K562 (cell line): ENCODE measurements around the gene OPHN1. TPM values are rescaled to one million over a fixed set of nuclear protein-coding genes. Genes with fewer than 3 reads are reported as not detected.

ENCODE experiments used
- ATAC-seq: fragments of 200-7000 bp; cut with Tn5 transposase; 3 replicates; pipeline ENCODE4 v1.9.1; 2020; ENCODE audit warnings: moderate library complexity
- BruUV-seq: library from RNA; stranded (reverse); fragments of 400-500 nt; replicated peaks from 2 replicates; lab custom pipeline; 2021; lab: Mats Ljungman, UMichigan
- CTCF ChIA-PET: fragments of 300-600 bp; formaldehyde crosslinking; extraction: SDS; loops from one replicate; lab custom pipeline; 2021; ENCODE audit warnings: low intra/inter-chr PET ratio; lab: Yijun Ruan, JAX
- POLR2A ChIA-PET: fragments of 300-600, 350-650 bp; sonication (Branson Sonifier 250); formaldehyde crosslinking; extraction: SDS; loops from one replicate; lab custom pipeline; 2021; ENCODE audit warnings: antibody characterized with exemption, inconsistent platforms; lab: Yijun Ruan, JAX
- DNase-seq, 4 experiments: peaks; one replicate each; pipeline versions ENCODE4 v3.0.0 to v3.0.0-alpha.2; 2011 to 2018; ENCODE audit warnings: low spot score in 3 of 4, mixed read lengths in 3 of 4; ENCODE audit errors: extremely low read depth in 1 of 4
- FAIRE-seq: peaks from 2 replicates; lab custom pipeline; 2011; peaks lifted over from hg19 to GRCh38; lab: Jason Lieb, UNC
- H2AFZ ChIP-seq: 2 replicates; pipeline ENCODE4 v1.6.0; 2011; ENCODE audit warnings: low read depth, low read length, control low read depth, inconsistent platforms
- H3K27ac ChIP-seq: fragments of 200-600 bp; 3 replicates; pipeline ENCODE4 v1.8.0; 2011; ENCODE audit warnings: low read depth, mild to moderate bottlenecking, control low read depth, inconsistent platforms, low read length, moderate library complexity, mixed read lengths; ENCODE audit errors: extremely low read depth
- H3K27me3 ChIP-seq, 2 experiments: fragments of 300-600 bp in 1 of 2; 2 replicates in 1 of 2; 3 replicates in 1 of 2; pipeline versions ENCODE4 v1.6.0 to v1.8.0; 2011; ENCODE audit warnings: inconsistent platforms in 2 of 2, low read length in 2 of 2, mild to moderate bottlenecking in 1 of 2, mixed read lengths in 1 of 2, moderate library complexity in 1 of 2; ENCODE audit not compliant: control insufficient read depth in 2 of 2, insufficient read depth in 2 of 2
- H3K36me3 ChIP-seq: fragments of 300-600 bp; 3 replicates; pipeline ENCODE4 v1.8.0; 2011; ENCODE audit warnings: mild to moderate bottlenecking, low read length, inconsistent platforms; ENCODE audit not compliant: control insufficient read depth, insufficient read depth
- H3K4me1 ChIP-seq, 2 experiments: fragments of 200-600 bp in 1 of 2; replicated peaks in 1 of 2; 2 replicates in 1 of 2; 3 replicates in 1 of 2; pipeline versions ENCODE4 v1.5.1 to v1.8.0; 2011; ENCODE audit warnings: inconsistent platforms in 2 of 2, low read length in 2 of 2, mild to moderate bottlenecking in 1 of 2, mixed read lengths in 1 of 2, moderate library complexity in 1 of 2; ENCODE audit not compliant: control insufficient read depth in 2 of 2, insufficient read depth in 2 of 2
- H3K4me2 ChIP-seq: 2 replicates; pipeline ENCODE4 v1.6.1; 2011; ENCODE audit warnings: low read length, control low read depth, inconsistent platforms, mixed read lengths; ENCODE audit not compliant: insufficient read depth
- H3K4me3 ChIP-seq: fragments of 200-600 bp; sonication (generic), shearing (Covaris generic); 2 replicates; pipeline ENCODE4 v1.5.1; 2016; ENCODE audit warnings: control low read depth, inconsistent platforms
- H3K79me2 ChIP-seq: fragments of 200-600 bp; 3 replicates; pipeline ENCODE4 v1.8.0; 2011; ENCODE audit warnings: low read length, inconsistent platforms; ENCODE audit not compliant: control insufficient read depth, insufficient read depth
- H3K9ac ChIP-seq, 2 experiments: 2 replicates each; pipeline versions ENCODE4 v1.6.0 to v1.6.1; 2011; ENCODE audit warnings: low read depth in 2 of 2, low read length in 2 of 2, control low read depth in 1 of 2, inconsistent platforms in 1 of 2, mild to moderate bottlenecking in 1 of 2, mixed read lengths in 1 of 2; ENCODE audit not compliant: insufficient read depth in 1 of 2
- H3K9me1 ChIP-seq: one replicate; pipeline ENCODE4 v1.6.0; 2011; ENCODE audit warnings: inconsistent platforms, mild to moderate bottlenecking, low read length, moderate library complexity; ENCODE audit not compliant: control insufficient read depth, insufficient read depth
- H3K9me3 ChIP-seq: replicated peaks from 2 replicates; pipeline ENCODE4 v1.5.1; 2011; ENCODE audit warnings: low read depth, low read length, inconsistent platforms; ENCODE audit not compliant: control insufficient read depth, insufficient read depth
- H4K20me1 ChIP-seq: replicated peaks from 2 replicates; pipeline ENCODE4 v1.6.1; 2011; ENCODE audit warnings: low read length, inconsistent platforms, mixed read lengths; ENCODE audit not compliant: control insufficient read depth, insufficient read depth
- FOXP1 ChIP-seq: sonication (generic); formaldehyde crosslinking; IDR thresholded peaks from 2 replicates; pipeline ENCODE4 v1.8.0; 2022; ENCODE audit warnings: mild to moderate bottlenecking, missing genetic modification reagents
- JUN ChIP-seq, 2 experiments: sonication (generic) in 1 of 2; formaldehyde crosslinking in 1 of 2; IDR thresholded peaks; 2 replicates each; pipeline versions ENCODE4 v1.6.1 to v1.8.0; 2012 to 2022; ENCODE audit warnings: borderline replicate concordance in 2 of 2, mild to moderate bottlenecking in 2 of 2, improper control_type of control experiment in 1 of 2, low read depth in 1 of 2, low read length in 1 of 2, missing genetic modification reagents in 1 of 2
- MAFK ChIP-seq: IDR thresholded peaks from 2 replicates; pipeline ENCODE4 v1.6.1; 2011; ENCODE audit warnings: low read length, improper control_type of control experiment
- MED1 ChIP-seq: sonication (generic); formaldehyde crosslinking; IDR thresholded peaks from 2 replicates; pipeline ENCODE4 v1.8.1; 2023; ENCODE audit warnings: missing genetic modification reagents, borderline replicate concordance
- SP1 ChIP-seq: sonication (generic); formaldehyde crosslinking; IDR thresholded peaks from 2 replicates; pipeline ENCODE4 v1.8.1; 2022; ENCODE audit warnings: mild to moderate bottlenecking, missing genetic modification reagents
- TSHZ1 ChIP-seq: fragments of 250-450 bp; sonication (Bioruptor Pico); IDR thresholded peaks from 2 replicates; pipeline ENCODE4 v1.4.0; 2020; ENCODE audit warnings: mild to moderate bottlenecking, moderate library complexity
- ZMIZ1 ChIP-seq, 2 experiments: fragments of 150-350 bp in 1 of 2; IDR thresholded peaks; 2 replicates each; pipeline ENCODE4 v1.6.1; 2012 to 2016; ENCODE audit warnings: low read depth in 2 of 2, low read length in 2 of 2, mild to moderate bottlenecking in 1 of 2, moderate library complexity in 1 of 2
- WGBS: fragments of 100-300 bp; shearing (Covaris generic); methylation state at CpG from one replicate; pipeline ENCODE4 v1.1.6; 2016; ENCODE audit warnings: low coverage, mixed read lengths; ENCODE audit not compliant: insufficient coverage; ENCODE audit errors: missing lambda C conversion rate; 5-methylcytosine and 5-hydroxymethylcytosine counted together
- in situ Hi-C: fragments of 300-500 bp; cut with MboI; formaldehyde crosslinking; loops from 4 replicates; pipeline ENCODE4 v1.15.0; 2018; ENCODE audit warnings: inconsistent platforms, mixed read lengths
- intact Hi-C: fragments of 100-400 bp; cut with micrococcal nuclease; formaldehyde crosslinking; loops from 2 replicates; pipeline ENCODE4 v1.14.2; 2022
- polyA plus RNA-seq, 8 experiments: library from polyadenylated mRNA; depleted of rRNA in 4 of 8; stranded (reverse) in 5 of 8; unstranded in 3 of 8; fragments of >200 nt; fragmentation: Nextera tagmentation in 2 of 8; fragmentation: Illumina TruSeq in 1 of 8; extraction: Ambion mirVana in 2 of 8; extraction: Trizol in 1 of 8; gene quantifications; 2 replicates each; pipeline versions ENCODE4 v1.2.1 to v1.2.3, GENCODE V29; 2011 to 2014; ENCODE audit warnings: inconsistent platforms in 1 of 8, missing spikeins in 1 of 8
- total RNA-seq, 7 experiments: library from RNA; depleted of rRNA in 6 of 7; stranded (reverse); fragments of >200 nt in 6 of 7; fragmentation: Illumina TruSeq in 2 of 7; extraction: Trizol in 2 of 7; gene quantifications; 2 replicates each; pipeline versions ENCODE4 v1.2.1 to v1.2.3, GENCODE V29; 2011 to 2021; ENCODE audit warnings: low replicate concordance in 1 of 7
- TF ChIP-seq, protein P1 (sequence below), 2 experiments: IDR thresholded peaks; 2 replicates each; pipeline ENCODE4 v1.6.1; 2011; ENCODE audit warnings: borderline replicate concordance in 1 of 2, control low read depth in 1 of 2, low read depth in 1 of 2, low read length in 1 of 2, mild to moderate bottlenecking in 1 of 2, mixed read lengths in 1 of 2, moderate library complexity in 1 of 2; ENCODE audit not compliant: insufficient read depth in 1 of 2, insufficient read length in 1 of 2, poor library complexity in 1 of 2, severe bottlenecking in 1 of 2; ENCODE audit errors: extremely low read depth in 1 of 2

OPHN1 gene
- total and polyA plus RNA-seq, 9 of the 15 experiments (the other 6 are each of a cell fraction or from before 2014, with no cell fraction given) = 0.28 to 1.8 (median 1.0) TPM

DNA sequence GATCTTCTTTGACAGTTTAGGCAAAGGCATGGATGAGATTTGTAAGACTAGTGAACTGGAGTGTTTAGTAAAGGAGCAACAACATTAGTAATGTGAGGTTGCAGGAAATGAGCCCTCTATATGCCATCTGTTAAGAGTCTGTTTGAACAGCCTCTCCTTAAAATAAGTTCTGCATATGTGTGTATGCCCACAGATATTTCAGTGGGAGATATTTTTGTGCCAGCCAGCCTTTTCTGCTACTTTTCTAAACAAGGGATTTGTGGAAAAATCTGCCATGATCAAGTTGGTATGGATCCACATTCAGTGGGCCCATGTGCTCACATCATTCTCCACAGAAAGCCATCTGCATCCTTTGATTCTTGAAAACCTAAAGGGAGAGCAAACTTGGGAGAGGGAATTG is 237.7 kb downstream of the OPHN1 start (continued):
- TF ChIP-seq SP1 = no peak
- no peak for TF ChIP-seq TSHZ1 (CRISPR knock-in tag)
- TF ChIP-seq FOXP1 (CRISPR knock-in tag) = no peak

DNA sequence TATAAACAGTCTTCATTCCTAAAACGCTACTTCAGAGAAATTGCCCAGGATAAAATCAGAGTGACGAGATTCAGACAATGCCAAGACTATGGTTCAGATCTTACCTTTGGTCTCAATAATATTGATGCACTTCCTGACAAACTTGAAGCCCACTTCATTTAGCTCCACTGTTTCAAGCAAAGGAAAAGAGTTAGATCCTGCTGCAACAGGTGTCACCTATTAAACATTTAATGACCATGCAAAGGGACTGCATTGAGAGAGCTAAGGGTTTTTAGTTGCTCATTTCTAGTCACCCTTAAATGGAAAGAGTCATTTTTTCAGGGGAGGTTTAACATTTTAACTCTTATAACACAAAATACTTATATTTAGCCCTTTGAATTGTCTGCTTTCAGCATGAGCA is 239.5 kb downstream of the OPHN1 start:
- Histone ChIP-seq H4K20me1 (no peaks in the 10 kb centered on the region), H2AFZ (no peak overlapping the region), H3K79me2 (no peaks in the 10 kb centered on the region), H3K9me3 (no peaks in the 10 kb centered on the region), H3K9me1 (no peaks in the 10 kb centered on the region), H3K9ac (no peak overlapping the region), H3K27ac (no peak overlapping the region), H3K4me1 (no peaks in the 10 kb centered on the region), H3K4me3 (no peak overlapping the region), H3K27me3 (no peaks in the 10 kb centered on the region), H3K36me3 (no peaks in the 10 kb centered on the region), H3K4me2 (no peak overlapping the region)
- FAIRE-seq (no peak), ATAC-seq (no peak), DNase-seq (no peak)
- POLR2A ChIA-PET = no interaction called here
- CTCF ChIA-PET = interaction anchor here (0.5 kb wide), 1 partner anchor 317 kb away, joined by 3 read pairs; no protein-coding TSS in a partner anchor
- intact Hi-C loops (loop anchor here (10.0 kb wide), 1 partner anchor 301 kb away; the partner anchor contains the start of gene YIPF6), in situ Hi-C loops (loop anchor here (10.0 to 25.0 kb wide), 3 partner anchors 531 to 1094 kb away; no protein-coding TSS in a partner anchor)
- BruUV-seq = no TSS peak
- 25% methylated on average over 2 of the region's 2 CpGs for WGBS
- TF ChIP-seq MED1 (CRISPR knock-in tag) (no peak), JUN (IDR thresholded peaks at IDR 0.05; ENCODE audit: borderline replicate concordance, low read depth, low read length) (no peak), JUN (CRISPR knock-in tag; IDR thresholded peaks at IDR 0.05; ENCODE audit: borderline replicate concordance) (no peak), ZMIZ1 (IDR thresholded peaks at IDR 0.05; ENCODE audit: low read depth in 2 of 2, low read length in 2 of 2) (no peak), MAFK (no peak)
- TF ChIP-seq, protein P1, sequence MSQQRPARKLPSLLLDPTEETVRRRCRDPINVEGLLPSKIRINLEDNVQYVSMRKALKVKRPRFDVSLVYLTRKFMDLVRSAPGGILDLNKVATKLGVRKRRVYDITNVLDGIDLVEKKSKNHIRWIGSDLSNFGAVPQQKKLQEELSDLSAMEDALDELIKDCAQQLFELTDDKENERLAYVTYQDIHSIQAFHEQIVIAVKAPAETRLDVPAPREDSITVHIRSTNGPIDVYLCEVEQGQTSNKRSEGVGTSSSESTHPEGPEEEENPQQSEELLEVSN (IDR thresholded peaks at IDR 0.05; ENCODE audit: borderline replicate concordance in 1 of 2, extremely low read depth in 1 of 2, insufficient read depth in 1 of 2, insufficient read length in 1 of 2, low read depth in 1 of 2, low read length in 1 of 2, poor library complexity in 1 of 2, severe bottlenecking in 1 of 2) = no peak
